NCI-H2171 (cell line): ENCODE results near the gene AGAP1.

Source experiments
- DNase-seq: peaks from one replicate; lab custom pipeline; 2025; lab: John Stamatoyannopoulos, UW

The AGAP1 gene

GRCh38 chr2:235712176-235712575 lies 218.3 kb downstream of the AGAP1 start:
- no peak for DNase-seq

DNA sequence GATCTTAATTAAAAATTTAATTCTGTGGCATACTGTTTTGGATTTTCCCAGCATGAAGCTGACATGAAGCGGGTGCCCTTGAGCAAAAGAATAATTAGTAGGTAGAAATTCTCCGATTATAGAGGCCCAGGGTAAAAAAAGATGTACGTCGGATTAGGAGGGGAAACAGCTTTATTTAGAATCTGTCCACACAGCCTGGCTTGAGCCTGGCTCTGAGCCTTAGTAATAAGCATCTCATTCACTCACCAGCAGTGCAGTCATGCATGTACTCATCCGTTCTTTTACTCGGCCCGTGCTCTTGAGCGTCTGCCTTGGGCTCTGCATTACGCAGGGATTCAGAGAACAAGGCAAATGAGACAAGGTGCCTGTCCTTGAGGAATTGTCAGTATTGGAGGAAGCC lies 219.3 kb downstream of the AGAP1 start:
- no peak for DNase-seq

- DNase-seq: no peak
Observed at GRCh38 chr2:235715601-235716000, 221.8 kb downstream of the AGAP1 start.

GRCh38 chr2:235716875-235717496 lies 223.1 kb downstream of the AGAP1 start:
- peak; percentile 72 for DNase-seq

- DNase-seq: no peak
Observed at GRCh38 chr2:235719146-235719942, 225.5 kb downstream of the AGAP1 start.

- no peak for DNase-seq
Observed at GRCh38 chr2:235721625-235722024, 227.8 kb downstream of the AGAP1 start.

- no peak for DNase-seq
Observed at GRCh38 chr2:235722869-235723268, 229.0 kb downstream of the AGAP1 start.

GRCh38 chr2:235723371-235723770 lies 229.5 kb downstream of the AGAP1 start:
- no peak for DNase-seq

DNA sequence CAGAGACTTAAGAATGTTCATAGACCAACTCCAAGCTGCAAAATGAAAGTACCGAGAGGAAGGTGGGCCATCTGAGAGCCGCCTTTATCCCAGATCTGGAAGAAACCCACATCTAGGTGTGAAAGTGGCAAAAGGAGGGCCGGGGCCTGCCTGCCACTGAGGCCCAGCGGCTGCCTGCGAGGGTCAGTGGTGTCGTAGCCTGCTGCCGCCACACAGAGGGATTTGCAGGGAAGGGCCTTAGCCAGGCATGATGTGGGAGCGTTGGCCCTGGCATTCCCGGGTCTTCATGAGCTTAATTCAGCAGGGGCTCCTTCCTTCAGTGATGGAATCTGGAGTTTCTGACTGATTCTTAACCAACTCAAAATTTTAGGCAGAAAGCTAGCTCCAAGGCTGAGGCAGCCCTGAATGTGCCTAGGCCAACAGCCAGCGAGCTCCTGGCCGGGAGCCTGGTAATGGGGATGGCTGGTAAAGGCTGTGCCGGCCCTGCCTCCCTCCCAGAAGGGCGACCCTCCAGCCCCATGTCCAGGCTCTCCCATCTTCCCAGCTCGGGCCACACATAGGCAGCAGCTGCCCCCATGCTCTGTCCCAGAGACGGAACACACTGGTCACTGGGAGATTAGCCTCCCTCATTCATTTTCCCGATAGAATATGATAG lies 230.1 kb downstream of the AGAP1 start:
- no peak for DNase-seq

DNA sequence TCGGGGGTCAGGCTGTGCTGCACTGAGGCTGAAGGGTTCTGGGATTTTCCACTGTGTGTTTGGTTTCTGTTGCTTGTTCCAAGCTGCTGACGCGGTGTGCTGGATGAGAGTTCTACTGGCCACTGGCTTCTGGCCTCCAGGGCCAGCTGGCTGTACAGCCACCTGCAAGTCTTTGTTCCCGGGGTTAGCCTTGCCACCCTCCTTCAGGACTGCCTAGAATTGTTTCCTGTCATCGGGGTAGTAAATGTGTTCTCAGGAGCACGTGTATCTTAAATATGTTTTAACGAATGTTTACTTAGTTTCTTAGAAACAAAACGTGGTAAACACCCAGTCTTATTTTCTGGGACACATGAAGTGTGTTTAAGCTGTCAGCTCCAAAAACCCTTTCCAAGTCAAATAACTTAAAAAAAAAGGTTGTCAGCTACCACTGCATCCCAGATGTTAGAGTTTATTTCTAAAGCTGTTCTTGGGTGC lies 231.2 kb downstream of the AGAP1 start:
- no peak for DNase-seq

DNA sequence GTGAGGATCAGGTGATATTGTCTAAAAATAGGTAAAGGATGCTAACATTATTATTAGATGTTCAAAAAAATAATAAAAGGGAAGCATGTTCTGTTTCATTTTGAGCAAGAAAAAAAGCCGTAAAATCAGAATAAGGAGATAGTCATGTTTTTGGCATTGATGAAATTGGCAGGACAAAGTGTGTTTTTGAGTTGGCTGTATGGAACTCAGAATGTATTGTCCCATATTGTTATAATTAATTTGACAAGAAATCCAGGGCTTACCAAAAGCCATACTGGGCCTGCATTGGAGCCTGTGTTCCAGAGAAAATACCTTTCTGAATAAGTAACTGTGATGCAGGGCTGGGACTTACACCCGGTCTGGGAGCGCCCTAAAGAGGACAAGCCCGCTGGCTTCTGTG lies 232.0 kb downstream of the AGAP1 start:
- no peak for DNase-seq

DNA sequence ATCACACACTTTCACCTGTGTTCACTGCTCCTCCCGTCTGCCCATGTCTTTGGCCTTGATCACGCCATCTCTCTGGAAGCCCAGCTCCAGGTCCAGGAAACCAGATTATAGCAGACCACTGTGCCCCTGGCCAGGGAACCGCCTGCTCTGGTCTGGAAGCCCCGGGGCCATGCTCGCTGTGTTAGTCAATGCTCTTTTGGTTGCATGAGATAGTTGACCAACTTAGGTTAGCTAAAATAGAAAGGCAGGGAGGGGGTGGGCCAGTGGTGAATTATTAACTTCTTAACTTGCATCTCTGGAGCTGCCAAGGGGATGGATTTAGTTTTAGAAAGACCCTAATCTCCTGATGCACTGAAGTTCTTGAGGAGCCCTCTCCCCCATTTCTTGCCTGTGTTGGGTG lies 232.7 kb downstream of the AGAP1 start:
- no peak for DNase-seq

DNA sequence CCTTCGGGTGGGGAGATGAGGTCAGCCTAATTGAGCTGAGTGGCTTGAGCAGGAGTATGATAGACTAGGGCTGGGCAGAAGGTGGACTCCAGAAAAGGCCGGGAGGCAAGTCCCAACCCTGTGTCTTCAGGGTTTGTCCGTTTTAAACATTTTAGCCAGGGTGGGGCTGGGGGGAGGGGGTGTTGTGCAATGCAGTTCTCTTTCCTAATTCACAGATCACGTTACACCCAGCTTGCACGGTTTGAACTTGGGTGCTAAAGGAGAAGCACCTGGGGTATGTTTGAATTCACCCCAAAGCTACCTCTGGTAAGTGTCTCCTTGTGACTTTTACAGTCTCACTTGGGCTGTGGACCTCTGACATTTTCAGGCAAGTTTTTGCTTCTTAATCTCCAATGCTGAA lies 233.3 kb downstream of the AGAP1 start:
- no peak for DNase-seq

DNA sequence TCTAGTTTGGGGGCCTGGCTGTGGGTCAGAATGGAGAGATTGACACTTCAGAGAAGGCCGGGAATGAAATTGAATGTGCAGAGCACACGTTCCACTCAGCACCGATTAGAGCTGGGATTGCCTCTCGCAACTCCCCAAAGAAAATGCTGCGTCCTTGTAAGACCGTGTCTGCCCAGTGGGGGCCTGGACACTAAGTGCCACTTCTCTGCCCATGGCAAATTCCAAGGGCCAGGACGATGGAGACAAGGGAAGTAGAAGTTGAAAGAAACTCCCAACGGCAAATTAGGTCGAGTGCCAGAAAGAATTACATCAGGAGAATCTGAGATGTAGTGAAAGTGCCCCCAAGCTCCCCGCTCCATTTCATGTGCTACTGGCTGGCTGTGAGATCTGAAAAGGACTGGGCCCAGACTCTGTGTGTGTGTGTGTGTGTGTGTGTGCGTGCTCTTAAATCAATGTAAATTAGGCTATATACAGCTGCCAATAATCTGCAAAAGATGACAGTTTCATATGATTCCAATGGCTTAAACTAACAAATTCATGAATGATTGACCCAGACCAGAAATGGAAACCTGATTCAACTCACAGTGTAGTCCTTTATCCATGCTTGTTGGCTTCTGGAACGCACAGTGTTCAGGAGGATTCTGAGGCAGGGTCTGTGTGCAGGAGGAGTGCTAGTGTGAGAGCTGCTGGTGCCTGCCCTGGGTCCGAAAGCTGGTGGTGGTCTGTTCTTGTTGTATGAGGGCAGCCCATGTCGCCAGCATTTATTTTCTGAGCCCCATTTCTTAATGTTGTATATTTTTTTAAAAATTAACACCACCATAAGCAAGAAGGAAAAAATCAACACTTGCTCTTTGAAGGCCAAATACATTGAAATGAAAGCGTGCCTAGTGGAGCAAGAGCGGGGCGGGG lies 234.3 kb downstream of the AGAP1 start:
- DNase-seq: no peak

GRCh38 chr2:235728800-235729556 lies 235.1 kb downstream of the AGAP1 start:
- DNase-seq: no peak

- no peak for DNase-seq
Observed at GRCh38 chr2:235729557-235729947, 235.7 kb downstream of the AGAP1 start.

DNA sequence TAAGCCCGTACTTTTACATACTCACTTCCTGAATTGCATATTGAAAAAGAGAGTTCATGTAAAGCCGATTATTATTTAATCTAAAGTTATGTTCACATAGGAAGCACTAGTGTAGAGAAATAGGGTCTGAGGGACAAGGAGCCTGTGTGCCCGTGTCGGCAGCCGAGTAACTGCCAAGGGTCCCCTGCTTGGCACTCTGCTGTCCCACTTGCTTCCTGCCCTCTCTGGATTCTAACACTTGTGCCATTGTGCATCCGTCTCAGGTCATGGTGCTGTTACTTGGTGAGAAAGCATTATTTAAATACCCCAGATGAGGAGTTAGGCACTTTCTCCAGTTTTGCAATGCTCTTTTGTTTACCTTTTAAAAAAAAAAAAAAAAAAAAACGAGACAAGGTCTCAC lies 236.3 kb downstream of the AGAP1 start:
- no peak for DNase-seq

GRCh38 chr2:235733761-235734160 lies 239.9 kb downstream of the AGAP1 start:
- no peak for DNase-seq

- DNase-seq: no peak
Observed at GRCh38 chr2:235734168-235734567, 240.3 kb downstream of the AGAP1 start.

GRCh38 chr2:235734688-235735231 lies 240.9 kb downstream of the AGAP1 start:
- DNase-seq: no peak

GRCh38 chr2:235737396-235737795 lies 243.6 kb downstream of the AGAP1 start:
- DNase-seq: no peak
